Hepatocyte (in vitro differentiated cells): ENCODE measurements around the gene PARN. TPM values are rescaled to one million over a fixed set of nuclear protein-coding genes. Genes with fewer than 3 reads are reported as not detected.
A peak's percentile ranks its signal among the peaks of the same experiment; 100 is the strongest.

Source experiments
- DNase-seq: peaks from one replicate; pipeline ENCODE4 v3.0.0-alpha.2; 2016; ENCODE audit warnings: low spot score
- H2AFZ ChIP-seq: fragments of 200-600 bp; sonication (generic); 2 replicates; pipeline ENCODE4 v1.6.0; 2016; ENCODE audit warnings: antibody characterized with exemption, mild to moderate bottlenecking
- H3K27ac ChIP-seq: fragments of 200-600 bp; sonication (generic); 2 replicates; pipeline ENCODE4 v1.5.1; 2016; ENCODE audit warnings: mild to moderate bottlenecking
- H3K27me3 ChIP-seq: fragments of 200-600 bp; sonication (generic); 2 replicates; pipeline ENCODE4 v1.6.1; 2016
- H3K36me3 ChIP-seq: fragments of 200-600 bp; sonication (generic); replicated peaks from 2 replicates; pipeline ENCODE4 v1.5.1; 2016; ENCODE audit warnings: low read depth; ENCODE audit not compliant: insufficient read depth
- H3K4me1 ChIP-seq: fragments of 200-600 bp; sonication (generic); 2 replicates; pipeline ENCODE4 v1.5.1; 2016; ENCODE audit warnings: mild to moderate bottlenecking, moderate library complexity; ENCODE audit not compliant: insufficient read depth
- H3K4me2 ChIP-seq: fragments of 200-600 bp; sonication (generic); 2 replicates; pipeline ENCODE4 v1.6.0; 2016
- H3K4me3 ChIP-seq: fragments of 200-600 bp; sonication (generic); 2 replicates; pipeline ENCODE4 v1.5.1; 2016; ENCODE audit warnings: mild to moderate bottlenecking
- H3K79me2 ChIP-seq: fragments of 200-600 bp; sonication (generic); 2 replicates; pipeline ENCODE4 v1.6.0; 2017; ENCODE audit warnings: mild to moderate bottlenecking
- H3K9me2 ChIP-seq: fragments of 200-600 bp; sonication (generic); replicated peaks from 2 replicates; pipeline ENCODE4 v1.6.0; 2017; ENCODE audit warnings: mild to moderate bottlenecking; ENCODE audit not compliant: insufficient read depth
- H3K9me3 ChIP-seq: fragments of 200-600 bp; sonication (generic); 2 replicates; pipeline ENCODE4 v1.5.1; 2016; ENCODE audit warnings: low read depth, mild to moderate bottlenecking
- H4K20me1 ChIP-seq: fragments of 200-600 bp; sonication (generic); 2 replicates; pipeline ENCODE4 v1.6.0; 2016; ENCODE audit warnings: mild to moderate bottlenecking; ENCODE audit not compliant: insufficient read depth, poor library complexity, severe bottlenecking
- EZH2 ChIP-seq: fragments of 200-600 bp; sonication (generic); IDR thresholded peaks from 2 replicates; pipeline ENCODE4 v1.6.1; 2016; ENCODE audit warnings: antibody characterized with exemption, mild to moderate bottlenecking, borderline replicate concordance
- EZH2phosphoT487 ChIP-seq: fragments of 200-600 bp; sonication (generic); IDR thresholded peaks from one replicate; pipeline ENCODE4 v1.6.1; 2018; ENCODE audit warnings: antibody characterized with exemption, mild to moderate bottlenecking, low read depth, moderate library complexity; ENCODE audit not compliant: unreplicated experiment, severe bottlenecking
- WGBS: methylation state at CpG from one replicate; pipeline ENCODE4 v1.1.6; 2016; ENCODE audit warnings: low lambda C conversion rate; ENCODE audit errors: missing lambda C conversion rate; 5-methylcytosine and 5-hydroxymethylcytosine counted together
- polyA plus RNA-seq: library from polyadenylated mRNA; unstranded; fragments of >200 nt; fragmentation: Nextera tagmentation; extraction: Ambion mirVana; gene quantifications from 2 replicates; pipeline ENCODE4 v1.2.1, GENCODE V29; 2016
- total RNA-seq: library from RNA; depleted of rRNA; stranded (reverse); fragments of >200 nt; gene quantifications from 2 replicates; pipeline ENCODE4 v1.2.3, GENCODE V29; 2014
- TF ChIP-seq, protein P1 (sequence below): fragments of 200-600 bp; sonication (generic); IDR thresholded peaks from 2 replicates; pipeline ENCODE4 v1.5.1; 2016; ENCODE audit warnings: antibody characterized with exemption, mild to moderate bottlenecking; ENCODE audit not compliant: poor library complexity

Gene PARN
- total and polyA plus RNA-seq, 2 experiments from 2014 or later: 23.7 to 35.6 TPM

DNA sequence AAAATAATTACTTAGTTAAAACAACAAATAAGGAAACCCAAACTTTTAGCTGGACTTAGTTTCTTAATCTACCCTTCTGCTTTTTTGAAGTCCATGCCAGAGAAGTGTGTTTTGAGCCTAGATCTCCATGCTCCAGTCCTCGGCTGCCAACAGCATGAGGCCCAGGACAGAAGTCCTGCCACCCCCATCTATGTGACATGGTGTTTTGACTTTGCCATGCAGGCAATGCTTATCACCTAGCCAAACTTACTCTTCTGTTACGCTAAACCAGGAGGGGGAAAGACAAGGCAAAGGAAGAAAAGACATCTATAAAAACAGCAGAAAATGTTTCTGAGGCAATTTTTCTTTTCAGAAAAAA, 119.5 kb downstream of the PARN start:
- H3K4me1 ChIP-seq: peaks cover 4% of the 10 kb centered on the region
- no peak overlapping the region for H3K4me3 ChIP-seq
- no peaks in the 10 kb centered on the region for H3K36me3 ChIP-seq
- peaks cover under 1% of the 10 kb centered on the region for H3K79me2 ChIP-seq
- H3K27ac ChIP-seq: peak overlapping the region; percentile 4
- no peaks in the 10 kb centered on the region for H3K9me2 ChIP-seq
- no peaks in the 10 kb centered on the region for H3K27me3 ChIP-seq
- no peak overlapping the region for H2AFZ ChIP-seq
- H3K9me3 ChIP-seq: no peaks in the 10 kb centered on the region
- H4K20me1 ChIP-seq: no peaks in the 10 kb centered on the region
- 91% methylated on average over 2 of the region's 2 CpGs for WGBS
- no peak for TF ChIP-seq EZH2phosphoT487
- no peak for TF ChIP-seq EZH2
- TF ChIP-seq, protein P1, sequence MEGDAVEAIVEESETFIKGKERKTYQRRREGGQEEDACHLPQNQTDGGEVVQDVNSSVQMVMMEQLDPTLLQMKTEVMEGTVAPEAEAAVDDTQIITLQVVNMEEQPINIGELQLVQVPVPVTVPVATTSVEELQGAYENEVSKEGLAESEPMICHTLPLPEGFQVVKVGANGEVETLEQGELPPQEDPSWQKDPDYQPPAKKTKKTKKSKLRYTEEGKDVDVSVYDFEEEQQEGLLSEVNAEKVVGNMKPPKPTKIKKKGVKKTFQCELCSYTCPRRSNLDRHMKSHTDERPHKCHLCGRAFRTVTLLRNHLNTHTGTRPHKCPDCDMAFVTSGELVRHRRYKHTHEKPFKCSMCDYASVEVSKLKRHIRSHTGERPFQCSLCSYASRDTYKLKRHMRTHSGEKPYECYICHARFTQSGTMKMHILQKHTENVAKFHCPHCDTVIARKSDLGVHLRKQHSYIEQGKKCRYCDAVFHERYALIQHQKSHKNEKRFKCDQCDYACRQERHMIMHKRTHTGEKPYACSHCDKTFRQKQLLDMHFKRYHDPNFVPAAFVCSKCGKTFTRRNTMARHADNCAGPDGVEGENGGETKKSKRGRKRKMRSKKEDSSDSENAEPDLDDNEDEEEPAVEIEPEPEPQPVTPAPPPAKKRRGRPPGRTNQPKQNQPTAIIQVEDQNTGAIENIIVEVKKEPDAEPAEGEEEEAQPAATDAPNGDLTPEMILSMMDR: no peak
- DNase-seq: no peak
- H3K4me2 ChIP-seq: no peak overlapping the region

DNA sequence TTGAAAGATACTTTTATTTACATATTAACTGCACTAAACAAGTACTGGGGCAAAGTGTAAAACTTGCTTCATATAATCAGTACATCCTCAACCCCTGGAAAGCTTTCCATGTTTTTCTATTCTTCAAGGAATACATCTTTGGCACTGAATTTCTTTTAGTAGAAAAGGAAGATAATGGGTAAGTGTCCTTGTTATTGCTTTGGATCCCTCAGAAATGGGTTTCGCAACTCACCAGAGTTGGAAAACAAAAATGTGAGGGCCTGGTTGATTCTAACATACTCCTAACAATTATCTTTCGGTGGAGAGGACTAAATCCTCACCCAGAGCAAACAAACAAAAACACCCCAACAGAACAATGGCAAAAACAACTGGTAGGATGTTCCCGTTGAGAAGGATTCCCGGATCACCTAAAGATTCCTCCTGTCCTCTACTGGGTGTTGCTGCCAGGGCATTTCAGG, 120.4 kb downstream of the PARN start:
- Histone ChIP-seq H2AFZ (no peak overlapping the region), H3K27me3 (no peaks in the 10 kb centered on the region), H3K4me2 (no peak overlapping the region), H3K36me3 (no peaks in the 10 kb centered on the region), H3K79me2 (no peaks in the 10 kb centered on the region), H4K20me1 (no peaks in the 10 kb centered on the region), H3K9me2 (no peaks in the 10 kb centered on the region), H3K27ac (peak overlapping the region; percentile 5), H3K9me3 (no peaks in the 10 kb centered on the region), H3K4me3 (no peak overlapping the region), H3K4me1 (peaks cover 4% of the 10 kb centered on the region)
- TF ChIP-seq EZH2phosphoT487 (no peak), EZH2 (no peak)
- TF ChIP-seq, protein P1: no peak
- 63% methylated on average over 4 of the region's 4 CpGs for WGBS
- no peak for DNase-seq

DNA sequence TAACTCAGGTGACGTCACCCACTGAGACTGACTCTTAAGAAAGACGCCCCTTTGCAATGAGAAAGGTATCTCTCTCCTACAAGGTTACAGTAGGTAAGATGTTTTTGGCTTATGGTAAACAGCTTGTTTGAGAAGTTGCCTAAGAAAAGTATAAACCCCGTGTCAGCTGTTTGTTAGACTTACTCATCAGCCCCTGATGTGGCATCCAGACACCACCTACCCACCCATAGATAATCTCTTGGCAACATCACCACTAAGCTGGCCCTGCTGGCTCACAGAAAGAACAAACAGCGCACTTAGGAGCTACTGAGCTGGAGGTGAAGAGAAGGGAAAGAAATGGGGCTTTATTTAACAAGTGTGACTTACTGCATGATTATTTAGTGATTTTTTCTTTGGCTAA, 121.0 kb downstream of the PARN start:
- no peak overlapping the region for H3K4me3 ChIP-seq
- H3K27ac ChIP-seq: peak overlapping the region; percentile 5
- H3K79me2 ChIP-seq: no peaks in the 10 kb centered on the region
- H3K4me1 ChIP-seq: peaks cover 4% of the 10 kb centered on the region
- no peak overlapping the region for H2AFZ ChIP-seq
- no peaks in the 10 kb centered on the region for H3K9me3 ChIP-seq
- DNase-seq: no peak
- H3K9me2 ChIP-seq: no peaks in the 10 kb centered on the region
- H4K20me1 ChIP-seq: no peaks in the 10 kb centered on the region
- H3K36me3 ChIP-seq: no peaks in the 10 kb centered on the region
- TF ChIP-seq EZH2phosphoT487 (no peak), EZH2 (no peak)
- TF ChIP-seq, protein P1: no peak
- WGBS: 75% methylated on average over 4 of the region's 4 CpGs
- H3K27me3 ChIP-seq: no peaks in the 10 kb centered on the region
- H3K4me2 ChIP-seq: no peak overlapping the region

DNA sequence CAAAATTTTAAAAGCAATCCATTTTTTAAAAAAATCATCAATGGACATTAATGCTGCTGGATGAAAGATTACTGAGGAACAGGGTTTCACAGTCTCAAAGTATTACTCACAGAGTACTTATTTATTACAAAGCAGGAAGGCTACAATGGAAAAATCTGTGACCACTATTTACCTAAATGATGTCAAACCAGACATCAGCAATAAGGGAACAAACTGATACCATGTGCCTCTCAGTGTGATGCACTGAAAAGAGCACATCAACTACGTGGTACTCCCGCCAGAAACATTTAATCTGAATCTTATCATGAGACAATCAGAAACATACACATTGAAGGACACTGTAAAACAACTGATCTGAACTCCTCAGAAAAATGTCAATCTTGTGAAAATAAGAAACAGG, 124.2 kb downstream of the PARN start:
- no peak for TF ChIP-seq EZH2
- no peak for TF ChIP-seq EZH2phosphoT487
- TF ChIP-seq, protein P1: no peak
- Histone ChIP-seq H3K9me3 (no peaks in the 10 kb centered on the region), H3K4me2 (no peak overlapping the region)

More for the DNA sequence above, 124.2 kb downstream of the PARN start:
- Histone ChIP-seq H3K9me2 (no peaks in the 10 kb centered on the region), H3K4me1 (peaks cover 26% of the 10 kb centered on the region), H4K20me1 (no peaks in the 10 kb centered on the region), H3K79me2 (peaks cover 3% of the 10 kb centered on the region), H3K27ac (no peak overlapping the region), H3K36me3 (no peaks in the 10 kb centered on the region), H3K27me3 (no peaks in the 10 kb centered on the region), H3K4me3 (no peak overlapping the region), H2AFZ (no peak overlapping the region)
- 56% methylated on average over 2 of the region's 2 CpGs for WGBS
- DNase-seq: no peak
